GM12878 (cell line): Measurements from ENCODE around the gene ATG101.

Source experiments
- CTCF ChIP-seq, 3 experiments: IDR thresholded peaks in 2 of 3; conservative IDR thresholded peaks in 1 of 3; 2 replicates each; pipeline ENCODE4 v1.5.1; 2011; ENCODE audit warnings: low read depth in 3 of 3, low read length in 3 of 3, mild to moderate bottlenecking in 3 of 3, control low read depth in 2 of 3, moderate library complexity in 2 of 3, inconsistent platforms in 1 of 3, mixed read lengths in 1 of 3; ENCODE audit not compliant: control insufficient read depth in 2 of 3, insufficient read depth in 1 of 3; ENCODE audit errors: extremely low read depth in 1 of 3
- POLR2AphosphoS2 ChIP-seq: IDR thresholded peaks from 2 replicates; pipeline ENCODE4 v1.6.1; 2011; ENCODE audit warnings: low read depth, mild to moderate bottlenecking, low read length, improper control_type of control experiment, moderate library complexity
- SMC3 ChIP-seq: IDR thresholded peaks from 2 replicates; pipeline ENCODE4 v1.6.1; 2011; ENCODE audit warnings: low read length, improper control_type of control experiment, borderline replicate concordance

- TF ChIP-seq CTCF (IDR thresholded peaks at IDR 0.05 in 2 of 3, conservative IDR thresholded peaks at IDR 0.05 in 1 of 3; ENCODE audit: control insufficient read depth in 2 of 3, extremely low read depth in 1 of 3, insufficient read depth in 1 of 3, low read depth in 3 of 3, low read length in 3 of 3): no peak
- no peak for TF ChIP-seq POLR2AphosphoS2
- TF ChIP-seq SMC3: no peak
Observed at GRCh38 chr12:52050116-52050757, 19.5 kb upstream of the ATG101 start.
